ENCODE measurements around the gene DGKA.

Gene DGKA

GRCh38 chr12:55955344-55955743, 24.4 kb downstream of the DGKA start:
- DNase-seq (ENCODE audit: low read depth), result no peak
- TF ChIP-seq CTCF (IDR thresholded peaks at IDR 0.05; ENCODE audit: low read depth, low read length, missing control alignments), result no peak
- H3K4me3 ChIP-seq (ENCODE audit: low read depth, low read length), result no peak overlapping the region

GRCh38 chr12:55955800-55956508, 25.0 kb downstream of the DGKA start:
- H3K4me3 ChIP-seq (ENCODE audit: low read depth, low read length), result no peak overlapping the region
- no peak for TF ChIP-seq CTCF (IDR thresholded peaks at IDR 0.05; ENCODE audit: low read depth, low read length, missing control alignments)
- DNase-seq (ENCODE audit: low read depth), result no peak

GRCh38 chr12:55957106-55957859, 26.3 kb downstream of the DGKA start:
- TF ChIP-seq CTCF (IDR thresholded peaks at IDR 0.05; ENCODE audit: low read depth, low read length, missing control alignments), result no peak
- DNase-seq (ENCODE audit: low read depth), result no peak
- H3K4me3 ChIP-seq (ENCODE audit: low read depth, low read length), result no peak overlapping the region

DNA sequence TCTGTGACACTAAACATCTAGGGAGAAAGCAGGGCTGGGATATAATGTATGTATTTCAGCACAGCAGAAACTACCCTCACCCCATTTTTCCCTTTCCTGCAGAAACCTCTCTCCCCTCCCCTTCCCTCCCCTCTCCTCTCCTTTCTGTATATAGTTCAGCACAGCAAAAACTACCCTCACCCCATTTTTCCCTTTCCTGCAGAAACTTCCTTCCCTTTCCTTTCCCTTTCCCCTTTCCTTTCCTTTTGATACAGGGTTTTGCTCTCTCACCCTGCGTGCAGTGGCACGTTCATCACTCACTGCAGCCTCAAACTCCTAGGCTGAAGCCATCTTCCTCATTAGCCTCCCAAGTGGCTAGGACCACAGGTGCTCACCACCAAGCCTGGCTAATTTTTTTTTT, 32.8 kb downstream of the DGKA start:
- no peak for DNase-seq (ENCODE audit: low read depth)
- TF ChIP-seq CTCF (IDR thresholded peaks at IDR 0.05; ENCODE audit: low read depth, low read length, missing control alignments), result no peak
- H3K4me3 ChIP-seq (ENCODE audit: low read depth, low read length), result no peak overlapping the region

DNA sequence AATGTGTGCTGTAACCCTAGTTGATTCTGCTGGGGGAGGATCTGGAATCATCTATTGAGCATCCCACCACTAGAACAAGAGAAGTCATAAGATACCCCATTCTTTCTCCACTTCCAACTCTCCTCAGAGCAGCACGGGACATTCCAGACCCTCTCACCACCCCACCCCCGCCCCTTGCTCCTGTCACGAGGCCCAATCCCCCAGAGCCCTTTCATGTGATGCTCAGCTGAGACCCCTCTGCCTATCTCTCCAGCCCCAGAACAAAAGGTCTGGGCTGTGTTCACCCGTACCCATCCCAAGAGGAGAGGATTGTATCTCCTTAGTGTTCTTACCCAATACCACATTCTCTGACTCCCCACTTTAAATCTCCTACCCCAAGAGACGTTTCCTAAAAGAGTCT, 34.3 kb downstream of the DGKA start:
- no peak for TF ChIP-seq CTCF (IDR thresholded peaks at IDR 0.05; ENCODE audit: low read depth, low read length, missing control alignments)
- DNase-seq (ENCODE audit: low read depth), result no peak
- H3K4me3 ChIP-seq (ENCODE audit: low read depth, low read length), result no peak overlapping the region

GRCh38 chr12:55965941-55966407, 35.0 kb downstream of the DGKA start, which contains the start of gene PMEL:
PMEL (minus strand) TSS chr12:55966042; CDS start chr12:55966011, 31 bp downstream.
- peak within 1 kb of the TSS; percentile 58 for H3K4me3 ChIP-seq (ENCODE audit: low read depth, low read length)
- DNase-seq (ENCODE audit: low read depth), result no peak
- TF ChIP-seq CTCF (IDR thresholded peaks at IDR 0.05; ENCODE audit: low read depth, low read length, missing control alignments), result no peak
